ENCODE results near the gene MACROD2. TPM values are rescaled to one million over a fixed set of nuclear protein-coding genes. Genes with fewer than 3 reads are reported as not detected.

Gene MACROD2
- total RNA-seq, 2 donors from 2014 or later, result 8.0 to 19.4 TPM

DNA sequence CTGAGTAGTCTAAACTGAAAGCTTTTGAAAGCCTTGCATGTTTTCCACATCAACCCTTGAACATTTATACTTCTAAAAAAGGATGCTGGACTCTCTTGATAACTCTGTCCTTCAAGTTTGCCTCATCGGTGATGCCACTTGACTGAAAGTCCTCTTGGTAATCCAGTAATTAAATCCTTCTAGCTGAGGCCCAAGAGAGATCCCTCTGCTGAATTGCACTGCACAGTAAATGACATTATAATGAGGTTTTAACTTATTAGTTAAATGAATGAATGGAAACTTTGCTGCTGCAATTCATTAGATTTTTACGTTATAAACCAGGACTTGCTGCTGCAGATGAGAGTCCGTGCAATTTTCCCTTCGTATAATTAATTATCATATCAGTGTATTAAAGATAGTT is 706.0 kb downstream of the MACROD2 start:
- 85% methylated on average over 4 of the region's 4 CpGs for WGBS
- intact Hi-C loops (cut with DNase I), result no loop called here
- DNase-seq (ENCODE audit: low spot score), result no peak
- H3K36me3 ChIP-seq, result no peaks in the 10 kb centered on the region
- H3K4me3 ChIP-seq, result no peak overlapping the region
- TF ChIP-seq POLR2AphosphoS5 (IDR thresholded peaks at IDR 0.05) (no peak), POLR2A (IDR thresholded peaks at IDR 0.05) (no peak)
- TF ChIP-seq, protein P1, sequence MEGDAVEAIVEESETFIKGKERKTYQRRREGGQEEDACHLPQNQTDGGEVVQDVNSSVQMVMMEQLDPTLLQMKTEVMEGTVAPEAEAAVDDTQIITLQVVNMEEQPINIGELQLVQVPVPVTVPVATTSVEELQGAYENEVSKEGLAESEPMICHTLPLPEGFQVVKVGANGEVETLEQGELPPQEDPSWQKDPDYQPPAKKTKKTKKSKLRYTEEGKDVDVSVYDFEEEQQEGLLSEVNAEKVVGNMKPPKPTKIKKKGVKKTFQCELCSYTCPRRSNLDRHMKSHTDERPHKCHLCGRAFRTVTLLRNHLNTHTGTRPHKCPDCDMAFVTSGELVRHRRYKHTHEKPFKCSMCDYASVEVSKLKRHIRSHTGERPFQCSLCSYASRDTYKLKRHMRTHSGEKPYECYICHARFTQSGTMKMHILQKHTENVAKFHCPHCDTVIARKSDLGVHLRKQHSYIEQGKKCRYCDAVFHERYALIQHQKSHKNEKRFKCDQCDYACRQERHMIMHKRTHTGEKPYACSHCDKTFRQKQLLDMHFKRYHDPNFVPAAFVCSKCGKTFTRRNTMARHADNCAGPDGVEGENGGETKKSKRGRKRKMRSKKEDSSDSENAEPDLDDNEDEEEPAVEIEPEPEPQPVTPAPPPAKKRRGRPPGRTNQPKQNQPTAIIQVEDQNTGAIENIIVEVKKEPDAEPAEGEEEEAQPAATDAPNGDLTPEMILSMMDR (IDR thresholded peaks at IDR 0.05), result no peak
- no peaks in the 10 kb centered on the region for H3K27me3 ChIP-seq (replicated peaks; ENCODE audit: insufficient read depth)
- no peak overlapping the region for H3K27ac ChIP-seq
- H3K4me1 ChIP-seq (replicated peaks), result no peaks in the 10 kb centered on the region
- no peaks in the 10 kb centered on the region for H3K9me3 ChIP-seq

DNA sequence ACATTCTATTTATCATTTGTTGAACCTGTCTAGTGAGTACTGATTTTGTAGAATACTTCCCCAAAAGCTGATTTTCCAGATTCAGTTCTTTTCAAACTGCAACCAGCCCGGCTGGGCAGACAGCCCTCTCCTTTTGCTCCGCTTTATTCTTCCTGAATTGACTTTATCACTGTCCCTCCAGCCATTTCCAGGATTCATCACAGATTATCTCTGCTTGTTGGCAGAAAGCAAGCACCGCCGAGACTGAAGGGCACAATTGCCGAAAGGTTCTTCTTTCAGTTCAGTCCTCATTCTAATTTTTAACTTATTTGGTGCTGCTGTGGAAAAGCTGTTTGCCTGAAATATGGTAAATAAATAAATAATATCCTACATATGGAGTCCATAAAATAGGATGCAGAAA is 711.2 kb downstream of the MACROD2 start:
- Histone ChIP-seq H3K4me1 (replicated peaks) (no peaks in the 10 kb centered on the region), H3K4me3 (no peak overlapping the region), H3K27me3 (replicated peaks; ENCODE audit: insufficient read depth) (no peaks in the 10 kb centered on the region), H3K27ac (no peak overlapping the region), H3K9me3 (no peaks in the 10 kb centered on the region), H3K36me3 (no peaks in the 10 kb centered on the region)
- WGBS, result 95% methylated on average over 5 of the region's 5 CpGs
- intact Hi-C loops (cut with DNase I), result no loop called here
- TF ChIP-seq, protein P1 (IDR thresholded peaks at IDR 0.05), result no peak
- TF ChIP-seq POLR2AphosphoS5 (IDR thresholded peaks at IDR 0.05), result no peak
- no peak for TF ChIP-seq POLR2A (IDR thresholded peaks at IDR 0.05)
- DNase-seq (ENCODE audit: low spot score), result no peak

GRCh38 chr20:14707026-14707680 is 711.8 kb downstream of the MACROD2 start:
- intact Hi-C loops (cut with DNase I), result no loop called here
- 93% methylated on average over 10 of the region's 10 CpGs for WGBS
- H3K27me3 ChIP-seq (replicated peaks; ENCODE audit: insufficient read depth), result no peaks in the 10 kb centered on the region
- H3K9me3 ChIP-seq, result no peaks in the 10 kb centered on the region
- no peak for DNase-seq (ENCODE audit: low spot score)
- TF ChIP-seq, protein P1 (IDR thresholded peaks at IDR 0.05), result no peak
- TF ChIP-seq POLR2A (IDR thresholded peaks at IDR 0.05) (no peak), POLR2AphosphoS5 (IDR thresholded peaks at IDR 0.05) (no peak)
- no peaks in the 10 kb centered on the region for H3K36me3 ChIP-seq
- H3K4me3 ChIP-seq, result no peak overlapping the region
- H3K27ac ChIP-seq, result no peak overlapping the region
- H3K4me1 ChIP-seq (replicated peaks), result no peaks in the 10 kb centered on the region

- Histone ChIP-seq H3K9me3 (no peaks in the 10 kb centered on the region), H3K27me3 (replicated peaks; ENCODE audit: insufficient read depth) (no peaks in the 10 kb centered on the region), H3K4me3 (no peak overlapping the region), H3K27ac (no peak overlapping the region), H3K36me3 (no peaks in the 10 kb centered on the region), H3K4me1 (replicated peaks) (no peaks in the 10 kb centered on the region)
- DNase-seq (ENCODE audit: low spot score), result no peak
- 38% methylated on average over 2 of the region's 2 CpGs for WGBS
- intact Hi-C loops (cut with DNase I), result no loop called here
- TF ChIP-seq POLR2A (IDR thresholded peaks at IDR 0.05) (no peak), POLR2AphosphoS5 (IDR thresholded peaks at IDR 0.05) (no peak)
- TF ChIP-seq, protein P1 (IDR thresholded peaks at IDR 0.05), result no peak
Observed at GRCh38 chr20:14707865-14708596, 712.7 kb downstream of the MACROD2 start.

DNA sequence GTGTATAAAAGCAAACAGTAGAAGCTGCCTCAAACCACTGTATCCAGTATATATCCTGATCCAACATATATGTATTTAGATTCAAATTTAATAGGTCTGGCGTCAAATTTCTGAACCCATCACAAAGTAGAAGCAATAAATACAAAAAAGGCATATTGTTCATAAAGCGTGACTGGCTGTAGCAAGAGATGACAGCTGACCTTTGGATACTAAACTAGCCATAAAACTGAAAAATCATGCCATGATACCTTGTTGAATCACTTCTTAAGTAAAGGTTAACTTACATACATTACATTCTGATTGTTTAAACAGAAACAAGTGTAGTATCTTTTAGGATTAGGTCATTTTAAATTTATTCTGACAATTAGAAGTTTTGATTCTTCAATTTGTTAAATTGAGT is 714.1 kb downstream of the MACROD2 start:
- Histone ChIP-seq H3K9me3 (no peaks in the 10 kb centered on the region), H3K27ac (no peak overlapping the region), H3K27me3 (replicated peaks; ENCODE audit: insufficient read depth) (no peaks in the 10 kb centered on the region), H3K4me1 (replicated peaks) (no peaks in the 10 kb centered on the region), H3K36me3 (no peaks in the 10 kb centered on the region), H3K4me3 (no peak overlapping the region)
- intact Hi-C loops (cut with DNase I), result no loop called here
- WGBS, result 91% methylated on average over 2 of the region's 2 CpGs
- TF ChIP-seq POLR2A (IDR thresholded peaks at IDR 0.05), result no peak
- TF ChIP-seq, protein P1 (IDR thresholded peaks at IDR 0.05), result no peak
- TF ChIP-seq POLR2AphosphoS5 (IDR thresholded peaks at IDR 0.05), result no peak
- no peak for DNase-seq (ENCODE audit: low spot score)
